ENCODE results near the gene RASAL1.
"Not testable (repeated sequence)": the region's sequence is repeated elsewhere in the genome, so short reads cannot be mapped to it uniquely, and the experiment has no call there.

Gene RASAL1

GRCh38 chr12:113142173-113142885, 6.8 kb upstream of the RASAL1 start:
- peak; percentile 74 for DNase-seq (ENCODE audit: low spot score)

GRCh38 chr12:113141716-113142115, 6.2 kb upstream of the RASAL1 start:
- DNase-seq (ENCODE audit: low spot score), result not testable (repeated sequence)

- DNase-seq (ENCODE audit: low spot score), result no peak
Observed at GRCh38 chr12:113140706-113141105, 5.1 kb upstream of the RASAL1 start.

GRCh38 chr12:113138826-113139225, 3.3 kb upstream of the RASAL1 start:
- DNase-seq (ENCODE audit: low spot score), result no peak

GRCh38 chr12:113137861-113138783, 2.6 kb upstream of the RASAL1 start:
- no peak for DNase-seq (ENCODE audit: low spot score)

GRCh38 chr12:113136990-113137511, 1.5 kb upstream of the RASAL1 start:
- no peak for DNase-seq (ENCODE audit: low spot score)

- peak; percentile 73 for DNase-seq (ENCODE audit: low spot score)
Observed at GRCh38 chr12:113136128-113136989, 798 bp upstream of the RASAL1 start.

- no peak for DNase-seq (ENCODE audit: low spot score)
Observed at GRCh38 chr12:113134521-113134951, 1.0 kb downstream of the RASAL1 start.

GRCh38 chr12:113134071-113134470, 1.5 kb downstream of the RASAL1 start:
- no peak for DNase-seq (ENCODE audit: low spot score)

- DNase-seq (ENCODE audit: low spot score), result no peak
Observed at GRCh38 chr12:113133666-113134065, 1.9 kb downstream of the RASAL1 start.

- DNase-seq (ENCODE audit: low spot score), result no peak
Observed at GRCh38 chr12:113133036-113133435, 2.5 kb downstream of the RASAL1 start.

GRCh38 chr12:113131556-113131955, 4.0 kb downstream of the RASAL1 start:
- DNase-seq (ENCODE audit: low spot score), result no peak

GRCh38 chr12:113130457-113131135, 5.0 kb downstream of the RASAL1 start:
- peak; percentile 71 for DNase-seq (ENCODE audit: low spot score)

GRCh38 chr12:113129664-113130456, 5.7 kb downstream of the RASAL1 start:
- no peak for DNase-seq (ENCODE audit: low spot score)

GRCh38 chr12:113128802-113129663, 6.5 kb downstream of the RASAL1 start:
- DNase-seq (ENCODE audit: low spot score), result no peak

GRCh38 chr12:113127791-113128199, 7.8 kb downstream of the RASAL1 start:
- no peak for DNase-seq (ENCODE audit: low spot score)

- no peak for DNase-seq (ENCODE audit: low spot score)
Observed at GRCh38 chr12:113120670-113121370, 14.7 kb downstream of the RASAL1 start.

- no peak for DNase-seq (ENCODE audit: low spot score)
Observed at GRCh38 chr12:113119980-113120669, 15.4 kb downstream of the RASAL1 start.

All from SW480 (cell line).